ENCODE measurements around the gene CACNB1. TPM values are rescaled to one million over a fixed set of nuclear protein-coding genes. Genes with fewer than 3 reads are reported as not detected.

CACNB1 gene
- total RNA-seq, 1 donor from 2014 or later: 10.2 TPM

DNA sequence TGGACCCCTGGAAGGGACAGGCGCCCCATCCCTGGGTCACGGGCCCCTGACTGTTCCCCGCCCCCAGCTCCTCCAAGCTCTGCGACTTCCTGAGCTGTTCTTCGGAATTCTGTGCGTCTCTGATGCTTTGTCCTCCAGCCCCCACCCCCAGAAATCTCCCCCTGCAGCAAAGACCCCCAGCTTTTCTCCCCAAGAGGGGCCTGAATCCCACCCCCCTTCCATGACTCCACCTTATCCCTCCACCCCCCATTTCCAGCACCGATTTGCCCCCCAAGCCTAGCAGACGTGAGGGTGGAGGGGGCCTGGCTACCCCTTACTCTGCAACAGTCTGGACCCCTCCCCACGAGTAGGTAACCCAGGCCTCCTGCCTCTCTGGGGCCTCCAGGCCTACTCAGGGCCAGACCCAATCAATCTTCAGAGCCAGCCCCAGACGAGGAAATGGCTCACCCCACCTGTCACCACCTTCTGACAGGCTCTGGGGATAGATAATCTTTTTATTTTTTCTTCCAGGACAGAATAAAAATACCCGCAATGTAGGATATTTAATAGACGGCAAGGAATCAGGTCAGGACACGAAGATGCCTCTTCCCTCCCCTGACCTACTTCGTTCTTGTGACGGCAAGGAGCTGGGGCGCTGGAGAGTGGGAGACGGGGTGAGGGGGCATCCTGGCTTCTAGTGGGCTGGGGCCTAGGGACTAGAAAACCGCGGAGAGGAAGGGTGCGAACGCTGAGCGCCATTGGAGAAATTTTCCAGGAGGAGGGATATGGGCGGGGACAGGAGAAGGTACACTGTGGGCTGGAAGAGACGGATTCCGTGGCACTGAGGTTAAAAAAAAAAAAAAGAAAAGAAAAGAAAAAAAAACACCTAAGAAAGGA lies 45.3 kb downstream of the CACNB1 start:
- peak; percentile 35 for DNase-seq (ENCODE audit: low spot score)
- Mint-ChIP-seq H3K27me3 (ENCODE audit: unreplicated experiment) (peaks cover 28% of the 10 kb centered on the region), H3K9me3 (ENCODE audit: unreplicated experiment) (no peaks in the 10 kb centered on the region), H3K36me3 (ENCODE audit: low read depth, unreplicated experiment) (peaks cover 18% of the 10 kb centered on the region), H3K4me1 (ENCODE audit: unreplicated experiment) (peaks cover 23% of the 10 kb centered on the region), H3K4me3 (ENCODE audit: unreplicated experiment) (peak overlapping the region; percentile 100), H3K27ac (ENCODE audit: unreplicated experiment) (peak overlapping the region; percentile 91)
- TF ChIP-seq, protein P1, sequence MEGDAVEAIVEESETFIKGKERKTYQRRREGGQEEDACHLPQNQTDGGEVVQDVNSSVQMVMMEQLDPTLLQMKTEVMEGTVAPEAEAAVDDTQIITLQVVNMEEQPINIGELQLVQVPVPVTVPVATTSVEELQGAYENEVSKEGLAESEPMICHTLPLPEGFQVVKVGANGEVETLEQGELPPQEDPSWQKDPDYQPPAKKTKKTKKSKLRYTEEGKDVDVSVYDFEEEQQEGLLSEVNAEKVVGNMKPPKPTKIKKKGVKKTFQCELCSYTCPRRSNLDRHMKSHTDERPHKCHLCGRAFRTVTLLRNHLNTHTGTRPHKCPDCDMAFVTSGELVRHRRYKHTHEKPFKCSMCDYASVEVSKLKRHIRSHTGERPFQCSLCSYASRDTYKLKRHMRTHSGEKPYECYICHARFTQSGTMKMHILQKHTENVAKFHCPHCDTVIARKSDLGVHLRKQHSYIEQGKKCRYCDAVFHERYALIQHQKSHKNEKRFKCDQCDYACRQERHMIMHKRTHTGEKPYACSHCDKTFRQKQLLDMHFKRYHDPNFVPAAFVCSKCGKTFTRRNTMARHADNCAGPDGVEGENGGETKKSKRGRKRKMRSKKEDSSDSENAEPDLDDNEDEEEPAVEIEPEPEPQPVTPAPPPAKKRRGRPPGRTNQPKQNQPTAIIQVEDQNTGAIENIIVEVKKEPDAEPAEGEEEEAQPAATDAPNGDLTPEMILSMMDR (IDR thresholded peaks at IDR 0.05; ENCODE audit: unreplicated experiment): no peak

DNA sequence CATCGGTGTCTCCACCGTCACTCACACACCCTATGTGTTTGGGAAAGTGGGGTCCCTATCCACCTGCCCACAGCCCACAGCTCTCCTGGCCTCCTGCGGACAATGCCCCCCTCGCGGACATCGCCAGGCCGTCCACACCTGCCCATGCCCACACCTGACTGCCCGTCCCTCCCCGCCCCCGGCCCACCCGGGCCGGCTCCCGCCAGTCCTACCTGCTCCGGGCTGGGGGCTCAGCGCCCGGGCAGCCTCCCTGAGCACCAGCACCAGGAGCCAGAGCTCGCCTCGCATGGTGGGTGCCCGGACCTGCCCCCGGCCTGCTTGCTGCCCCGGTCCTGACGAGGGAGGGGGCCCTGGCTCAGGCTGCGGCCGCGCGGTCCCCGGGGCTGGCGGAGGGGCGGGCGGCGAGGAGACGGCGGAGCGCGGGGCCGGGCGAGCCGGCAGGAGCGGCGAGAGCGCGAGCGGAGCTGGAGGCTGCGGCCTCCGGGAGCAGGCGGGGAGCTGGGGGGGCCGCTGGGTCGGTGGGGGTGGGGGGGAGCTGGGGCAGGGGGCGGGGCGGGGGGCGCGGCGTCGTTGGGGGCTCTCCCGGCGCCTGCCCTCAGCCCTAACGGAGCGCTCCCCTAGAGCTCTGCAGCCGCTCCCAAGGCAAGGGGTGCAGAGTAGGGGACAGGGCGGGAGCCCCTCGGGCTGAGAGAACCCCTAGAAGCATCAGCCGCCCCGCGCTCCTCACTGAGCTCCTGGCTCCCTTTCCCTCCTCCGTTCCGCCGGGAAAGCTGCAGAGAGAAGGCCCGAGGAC lies 46.1 kb downstream of the CACNB1 start, which contains the start of gene PLXDC1:
TSS of gene PLXDC1 (minus strand) at position 488 of the 793 bp plus-strand sequence. CDS start at position 288, 200 bp downstream.
- Mint-ChIP-seq H3K36me3 (ENCODE audit: low read depth, unreplicated experiment) (peaks cover 18% of the 10 kb centered on the region), H3K27me3 (ENCODE audit: unreplicated experiment) (peaks cover 28% of the 10 kb centered on the region), H3K4me3 (ENCODE audit: unreplicated experiment) (peak within 1 kb of the TSS; percentile 100), H3K4me1 (ENCODE audit: unreplicated experiment) (peaks cover 23% of the 10 kb centered on the region), H3K9me3 (ENCODE audit: unreplicated experiment) (no peaks in the 10 kb centered on the region), H3K27ac (ENCODE audit: unreplicated experiment) (peak within 1 kb of the TSS; percentile 91)
- TF ChIP-seq, protein P1 (IDR thresholded peaks at IDR 0.05; ENCODE audit: unreplicated experiment): no peak
- no peak for DNase-seq (ENCODE audit: low spot score)

- H3K4me3 Mint-ChIP-seq (ENCODE audit: unreplicated experiment): peak overlapping the region; percentile 79
- H3K27me3 Mint-ChIP-seq (ENCODE audit: unreplicated experiment): peaks cover 28% of the 10 kb centered on the region
- H3K4me1 Mint-ChIP-seq (ENCODE audit: unreplicated experiment): peaks cover 23% of the 10 kb centered on the region
- H3K9me3 Mint-ChIP-seq (ENCODE audit: unreplicated experiment): no peaks in the 10 kb centered on the region
- TF ChIP-seq, protein P1 (IDR thresholded peaks at IDR 0.05; ENCODE audit: unreplicated experiment): no peak
- DNase-seq (ENCODE audit: low spot score): no peak
- H3K36me3 Mint-ChIP-seq (ENCODE audit: low read depth, unreplicated experiment): peaks cover 18% of the 10 kb centered on the region
- H3K27ac Mint-ChIP-seq (ENCODE audit: unreplicated experiment): no peak overlapping the region
Observed at GRCh38 chr17:39150795-39151149, 46.7 kb downstream of the CACNB1 start.

GRCh38 chr17:39150104-39150634 lies 47.3 kb downstream of the CACNB1 start:
- Mint-ChIP-seq H3K9me3 (ENCODE audit: unreplicated experiment) (no peaks in the 10 kb centered on the region), H3K27me3 (ENCODE audit: unreplicated experiment) (peaks cover 31% of the 10 kb centered on the region)

More at GRCh38 chr17:39150104-39150634, 47.3 kb downstream of the CACNB1 start:
- TF ChIP-seq, protein P1 (IDR thresholded peaks at IDR 0.05; ENCODE audit: unreplicated experiment): no peak
- H3K4me1 Mint-ChIP-seq (ENCODE audit: unreplicated experiment): peaks cover 23% of the 10 kb centered on the region
- DNase-seq (ENCODE audit: low spot score): no peak
- no peak overlapping the region for H3K27ac Mint-ChIP-seq (ENCODE audit: unreplicated experiment)
- H3K4me3 Mint-ChIP-seq (ENCODE audit: unreplicated experiment): peak overlapping the region; percentile 2
- H3K36me3 Mint-ChIP-seq (ENCODE audit: low read depth, unreplicated experiment): peaks cover 21% of the 10 kb centered on the region

All from endothelial cell (in vitro differentiated cells).